ENCODE measurements around the gene STAT3. TPM values are rescaled to one million over a fixed set of nuclear protein-coding genes. Genes with fewer than 3 reads are reported as not detected.

STAT3 gene
- total and polyA plus RNA-seq, 2 donors (not counting 3 experiments of a cell fraction or from before 2014, with no cell fraction given): 59.1 to 124 TPM

- TF ChIP-seq FOS (IDR thresholded peaks at IDR 0.05; ENCODE audit: borderline replicate concordance, insufficient read depth, low read length) (no peak), EZH2 (IDR thresholded peaks at IDR 0.05; ENCODE audit: borderline replicate concordance, low read depth, low read length, severe bottlenecking) (no peak)
- H3K79me2 ChIP-seq (ENCODE audit: control insufficient read depth, insufficient read depth, low read length): no peaks in the 10 kb centered on the region
- H3K4me1 ChIP-seq (ENCODE audit: control insufficient read depth, extremely low read depth, insufficient read depth, low read length): peaks cover 8% of the 10 kb centered on the region
- no peak overlapping the region for H3K27ac ChIP-seq (ENCODE audit: insufficient read depth, low read depth, low read length)
- H3K4me3 ChIP-seq (replicated peaks in 1 of 3; ENCODE audit: insufficient read depth in 1 of 3, low read depth in 1 of 3, low read length in 3 of 3): no peak overlapping the region
- no peaks in the 10 kb centered on the region for H3K9me3 ChIP-seq (replicated peaks; ENCODE audit: control insufficient read depth, insufficient read depth, low read length)
- no peaks in the 10 kb centered on the region for H4K20me1 ChIP-seq (replicated peaks; ENCODE audit: control insufficient read depth, extremely low read depth, insufficient read depth, low read length)
- intact Hi-C loops (cut with micrococcal nuclease) (no loop called here), dilution Hi-C loops (cut with MboI; ENCODE audit: extremely low pct_ligation_motif_present, low sequenced_read_pairs) (no loop called here)
- DNase-seq (ENCODE audit: low read depth, low spot score): no peak
- no TSS peak for BruUV-seq (replicated peaks)
- no peaks in the 10 kb centered on the region for H3K9me1 ChIP-seq (replicated peaks; ENCODE audit: control insufficient read depth, extremely low read depth, insufficient read depth, low read length)
- no peak overlapping the region for H3K9ac ChIP-seq (replicated peaks; ENCODE audit: extremely low read depth, insufficient read depth, low read length)
- CTCF ChIA-PET: interaction anchor here (1.0 to 1.2 kb wide), 2 partner anchors 60 to 235 kb away, joined by 3 to 4 read pairs; no protein-coding TSS in a partner anchor
- H3K4me2 ChIP-seq (ENCODE audit: insufficient read depth, low read length): no peak overlapping the region
- FAIRE-seq: no peak
- H3K36me3 ChIP-seq (ENCODE audit: control insufficient read depth in 2 of 2, extremely low read depth in 1 of 2, insufficient read depth in 2 of 2, low read length in 2 of 2): no peaks in the 10 kb centered on the region
- H3K27me3 ChIP-seq (ENCODE audit: control insufficient read depth in 2 of 2, insufficient read depth in 2 of 2, low read length in 2 of 2): no peaks in the 10 kb centered on the region
- no peak overlapping the region for H2AFZ ChIP-seq (ENCODE audit: low read depth, low read length)
- POLR2A ChIA-PET: interaction anchor here (0.7 kb wide), 1 partner anchor 192 kb away, joined by 3 read pairs; no protein-coding TSS in a partner anchor
Observed at GRCh38 chr17:42282478-42283080, 105.7 kb downstream of the STAT3 start.

GRCh38 chr17:42281571-42282096, 106.6 kb downstream of the STAT3 start:
- H3K79me2 ChIP-seq (ENCODE audit: control insufficient read depth, insufficient read depth, low read length): no peaks in the 10 kb centered on the region
- no TSS peak for BruUV-seq (replicated peaks)
- POLR2A ChIA-PET: no interaction called here

More at GRCh38 chr17:42281571-42282096, 106.6 kb downstream of the STAT3 start:
- CTCF ChIA-PET: interaction anchor here (1.3 kb wide), 1 partner anchor 59 kb away, joined by 7 read pairs; no protein-coding TSS in a partner anchor
- Histone ChIP-seq H3K9me1 (replicated peaks; ENCODE audit: control insufficient read depth, extremely low read depth, insufficient read depth, low read length) (no peaks in the 10 kb centered on the region), H3K9ac (replicated peaks; ENCODE audit: extremely low read depth, insufficient read depth, low read length) (no peak overlapping the region), H3K27me3 (ENCODE audit: control insufficient read depth in 2 of 2, insufficient read depth in 2 of 2, low read length in 2 of 2) (no peaks in the 10 kb centered on the region), H2AFZ (ENCODE audit: low read depth, low read length) (no peak overlapping the region), H3K4me2 (ENCODE audit: insufficient read depth, low read length) (no peak overlapping the region), H3K9me3 (replicated peaks; ENCODE audit: control insufficient read depth, insufficient read depth, low read length) (no peaks in the 10 kb centered on the region), H3K36me3 (ENCODE audit: control insufficient read depth in 2 of 2, extremely low read depth in 1 of 2, insufficient read depth in 2 of 2, low read length in 2 of 2) (no peaks in the 10 kb centered on the region), H3K4me3 (replicated peaks in 1 of 3; ENCODE audit: insufficient read depth in 1 of 3, low read depth in 1 of 3, low read length in 3 of 3) (no peak overlapping the region), H4K20me1 (replicated peaks; ENCODE audit: control insufficient read depth, extremely low read depth, insufficient read depth, low read length) (no peaks in the 10 kb centered on the region), H3K27ac (ENCODE audit: insufficient read depth, low read depth, low read length) (no peak overlapping the region), H3K4me1 (ENCODE audit: control insufficient read depth, extremely low read depth, insufficient read depth, low read length) (peaks cover 7% of the 10 kb centered on the region)
- no peak for DNase-seq (ENCODE audit: low read depth, low spot score)
- no peak for FAIRE-seq
- intact Hi-C loops (cut with micrococcal nuclease) (no loop called here), dilution Hi-C loops (cut with MboI; ENCODE audit: extremely low pct_ligation_motif_present, low sequenced_read_pairs) (no loop called here)
- no peak for TF ChIP-seq GATA2 (IDR thresholded peaks at IDR 0.05; ENCODE audit: insufficient read depth, insufficient read length, low read depth, low read length)
- no peak for TF ChIP-seq FOS (IDR thresholded peaks at IDR 0.05; ENCODE audit: borderline replicate concordance, insufficient read depth, low read length)
- TF ChIP-seq POLR2AphosphoS5 (IDR thresholded peaks at IDR 0.05; ENCODE audit: insufficient read depth, low read depth, low read length): no peak
